Chondrocyte (in vitro differentiated cells): ENCODE data around the gene PROC. TPM values are rescaled to one million over a fixed set of nuclear protein-coding genes. Genes with fewer than 3 reads are reported as not detected.

ENCODE experiments used
- DNase-seq: peaks from one replicate; pipeline ENCODE4 v3.0.0; 2021; ENCODE audit warnings: mixed read lengths, low spot score
- H3K27ac Mint-ChIP-seq: one replicate; pipeline ENCODE4 v1.8.0; 2021; ENCODE audit warnings: mild to moderate bottlenecking, moderate library complexity, mixed read lengths; ENCODE audit not compliant: unreplicated experiment
- H3K27me3 Mint-ChIP-seq: 2 replicates; pipeline ENCODE4 v1.8.0; 2021; ENCODE audit warnings: low read depth, mixed read lengths
- H3K36me3 Mint-ChIP-seq: 2 replicates; pipeline ENCODE4 v1.8.0; 2021; ENCODE audit warnings: low read depth, mixed read lengths
- H3K4me1 Mint-ChIP-seq: 2 replicates; pipeline ENCODE4 v1.8.0; 2021; ENCODE audit warnings: low read depth, mild to moderate bottlenecking, mixed read lengths
- H3K4me3 Mint-ChIP-seq: one replicate; pipeline ENCODE4 v1.8.0; 2021; ENCODE audit warnings: mild to moderate bottlenecking, moderate library complexity, mixed read lengths; ENCODE audit not compliant: unreplicated experiment
- H3K9me3 Mint-ChIP-seq: 2 replicates; pipeline ENCODE4 v1.8.0; 2021; ENCODE audit warnings: low read depth, mixed read lengths
- total RNA-seq: library from RNA; stranded (reverse); gene quantifications from 3 replicates; pipeline ENCODE4 v1.2.1, GENCODE V29; 2021
- TF ChIP-seq, protein P1 (sequence below): fragments of 200-600 bp; sonication (generic); IDR thresholded peaks from 2 replicates; pipeline ENCODE4 v1.5.0; 2021; ENCODE audit warnings: antibody characterized with exemption, mild to moderate bottlenecking, moderate library complexity

Gene PROC
- total RNA-seq, 1 donor from 2014 or later = 2.7 TPM

DNA sequence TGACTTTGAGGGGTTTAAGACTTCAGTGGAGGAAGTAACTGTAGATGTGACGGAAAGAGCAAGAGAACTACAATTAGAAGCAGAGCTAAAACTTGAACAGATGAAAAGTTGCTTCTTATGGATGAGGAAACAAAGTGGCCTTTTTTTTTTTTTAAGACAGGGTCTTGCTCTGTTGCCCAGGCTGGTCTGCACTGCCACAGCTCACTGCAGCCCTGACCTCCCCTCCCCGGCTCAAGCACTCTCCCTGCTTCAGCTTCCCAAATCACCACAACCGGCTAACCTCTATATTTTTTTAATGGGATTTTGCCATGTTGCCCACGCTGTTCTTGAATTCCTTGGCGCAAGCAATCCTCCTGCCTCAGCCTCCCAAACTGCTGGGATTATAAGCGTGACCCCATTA lies 33.7 kb upstream of the PROC start:
- no peak overlapping the region for H3K4me3 Mint-ChIP-seq
- no peaks in the 10 kb centered on the region for H3K27me3 Mint-ChIP-seq
- H3K4me1 Mint-ChIP-seq = peaks cover 74% of the 10 kb centered on the region
- no peak for DNase-seq
- H3K9me3 Mint-ChIP-seq = no peaks in the 10 kb centered on the region
- no peaks in the 10 kb centered on the region for H3K36me3 Mint-ChIP-seq
- TF ChIP-seq, protein P1, sequence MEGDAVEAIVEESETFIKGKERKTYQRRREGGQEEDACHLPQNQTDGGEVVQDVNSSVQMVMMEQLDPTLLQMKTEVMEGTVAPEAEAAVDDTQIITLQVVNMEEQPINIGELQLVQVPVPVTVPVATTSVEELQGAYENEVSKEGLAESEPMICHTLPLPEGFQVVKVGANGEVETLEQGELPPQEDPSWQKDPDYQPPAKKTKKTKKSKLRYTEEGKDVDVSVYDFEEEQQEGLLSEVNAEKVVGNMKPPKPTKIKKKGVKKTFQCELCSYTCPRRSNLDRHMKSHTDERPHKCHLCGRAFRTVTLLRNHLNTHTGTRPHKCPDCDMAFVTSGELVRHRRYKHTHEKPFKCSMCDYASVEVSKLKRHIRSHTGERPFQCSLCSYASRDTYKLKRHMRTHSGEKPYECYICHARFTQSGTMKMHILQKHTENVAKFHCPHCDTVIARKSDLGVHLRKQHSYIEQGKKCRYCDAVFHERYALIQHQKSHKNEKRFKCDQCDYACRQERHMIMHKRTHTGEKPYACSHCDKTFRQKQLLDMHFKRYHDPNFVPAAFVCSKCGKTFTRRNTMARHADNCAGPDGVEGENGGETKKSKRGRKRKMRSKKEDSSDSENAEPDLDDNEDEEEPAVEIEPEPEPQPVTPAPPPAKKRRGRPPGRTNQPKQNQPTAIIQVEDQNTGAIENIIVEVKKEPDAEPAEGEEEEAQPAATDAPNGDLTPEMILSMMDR = no peak
- peak overlapping the region; percentile 1 for H3K27ac Mint-ChIP-seq

DNA sequence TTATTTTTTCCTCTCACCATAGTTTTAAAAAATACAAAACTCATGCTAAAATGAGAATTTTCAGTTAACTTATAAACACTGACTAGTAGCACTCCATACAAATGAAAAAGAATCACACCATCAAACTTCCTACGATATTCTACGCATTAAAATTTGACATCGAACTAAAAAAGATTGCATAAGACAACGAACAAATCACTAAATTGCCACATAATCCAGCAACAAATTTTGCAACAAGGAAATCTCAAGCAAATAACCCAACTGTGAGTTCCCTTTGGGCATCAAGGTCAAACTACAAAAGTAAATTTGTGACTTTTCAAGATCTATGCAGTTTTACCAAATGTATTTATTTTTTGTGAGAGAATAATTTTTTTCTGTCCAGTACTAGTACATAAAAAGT lies 32.0 kb upstream of the PROC start:
- Mint-ChIP-seq H3K4me3 (peak overlapping the region; percentile 85), H3K9me3 (no peaks in the 10 kb centered on the region), H3K4me1 (peaks cover 66% of the 10 kb centered on the region), H3K36me3 (no peaks in the 10 kb centered on the region), H3K27me3 (no peaks in the 10 kb centered on the region), H3K27ac (peak overlapping the region; percentile 93)
- DNase-seq = no peak
- TF ChIP-seq, protein P1 = no peak

DNA sequence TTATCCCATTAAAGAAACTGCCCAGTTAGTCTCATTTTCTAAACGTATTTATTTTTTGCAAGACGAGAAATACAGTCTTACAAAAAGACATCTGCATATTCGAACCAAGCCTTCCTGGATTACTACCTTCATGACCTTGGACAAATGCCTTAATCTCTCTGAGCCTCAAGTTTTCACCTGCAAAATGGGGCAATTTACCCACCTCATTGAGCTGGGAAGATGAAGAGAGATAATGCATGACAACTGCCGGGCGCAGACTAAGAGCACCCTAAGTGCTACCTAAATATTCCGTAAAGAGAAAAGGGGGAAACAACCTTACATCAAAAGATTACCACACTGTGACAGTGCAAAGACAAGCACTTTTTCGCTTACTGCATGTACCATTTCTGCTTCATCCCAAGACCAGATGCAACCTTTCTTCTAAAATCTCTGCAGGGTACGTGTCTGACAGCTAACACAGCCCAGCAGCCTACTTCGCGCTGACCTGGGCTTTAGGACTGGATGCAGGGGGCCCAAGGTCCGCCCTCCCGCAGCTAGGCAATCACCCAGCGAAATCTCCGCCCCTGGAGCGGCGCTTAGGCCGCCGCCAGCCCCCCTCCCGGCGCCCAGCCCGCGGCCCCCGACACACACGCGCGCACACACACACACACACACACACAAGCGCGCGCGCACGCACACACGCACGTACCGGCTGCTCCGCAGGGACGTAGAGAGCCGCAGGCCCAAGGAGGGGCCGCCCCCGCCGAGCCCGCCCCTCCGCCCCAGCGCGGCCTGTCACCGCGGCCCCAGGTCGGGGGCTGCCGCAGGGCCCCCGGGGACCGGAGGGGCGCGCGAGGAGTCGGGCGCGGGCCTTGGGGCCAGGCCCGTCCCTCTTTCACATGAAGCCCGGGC lies 31.2 kb upstream of the PROC start:
- TF ChIP-seq, protein P1 = no peak
- peak overlapping the region; percentile 85 for H3K4me3 Mint-ChIP-seq
- H3K4me1 Mint-ChIP-seq = peaks cover 60% of the 10 kb centered on the region
- no peaks in the 10 kb centered on the region for H3K27me3 Mint-ChIP-seq
- no peaks in the 10 kb centered on the region for H3K9me3 Mint-ChIP-seq
- H3K36me3 Mint-ChIP-seq = no peaks in the 10 kb centered on the region
- DNase-seq = peak; percentile 95
- peak overlapping the region; percentile 93 for H3K27ac Mint-ChIP-seq

DNA sequence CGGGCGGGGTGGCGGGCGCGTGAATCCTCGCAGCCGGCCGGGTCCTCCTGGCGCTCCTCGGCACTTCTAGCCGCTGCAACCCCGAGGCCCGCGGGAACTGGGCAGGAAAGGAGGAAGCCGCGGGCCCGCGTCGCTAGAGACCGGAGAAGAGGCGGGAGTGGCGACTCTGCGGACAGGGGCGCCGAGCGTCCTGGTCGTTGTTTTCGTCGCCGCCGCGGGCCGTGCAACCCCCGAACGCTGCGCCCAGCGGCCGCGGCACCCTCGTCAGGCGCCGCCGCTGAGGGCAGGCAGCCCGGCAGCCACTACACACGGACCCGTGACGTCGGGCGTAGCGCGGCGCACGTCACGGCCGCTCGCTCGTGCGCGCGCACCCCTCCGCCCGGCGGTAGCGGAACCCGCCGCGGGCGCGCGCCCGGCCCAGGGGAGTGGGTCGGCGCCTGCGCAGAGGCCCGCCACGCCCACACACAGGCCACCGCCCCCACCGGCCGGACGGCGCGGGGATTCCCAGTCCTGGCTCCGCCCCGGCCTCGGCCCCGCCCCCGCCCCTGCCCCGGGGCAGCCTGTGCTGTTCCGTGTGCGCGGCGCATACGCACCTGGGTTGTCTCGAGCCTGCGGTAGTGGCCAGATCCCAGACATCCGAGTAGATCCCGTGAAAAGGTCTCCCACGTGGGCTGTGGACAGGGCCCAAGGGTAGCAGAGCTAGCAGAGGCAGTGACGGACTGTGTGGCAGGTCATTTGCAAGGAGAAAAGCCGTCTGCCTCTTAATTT lies 30.4 kb upstream of the PROC start, which contains the start of gene MAP3K2:
MAP3K2 (minus strand) TSS at position 321 of the 768 bp plus-strand sequence. CDS start 44,846 bp downstream, outside the sequence.
- TF ChIP-seq, protein P1 = no peak
- Mint-ChIP-seq H3K9me3 (peaks cover 6% of the 10 kb centered on the region), H3K4me3 (peak within 1 kb of the TSS; percentile 85), H3K27ac (peak within 1 kb of the TSS; percentile 96), H3K27me3 (no peaks in the 10 kb centered on the region), H3K36me3 (peaks cover 1% of the 10 kb centered on the region), H3K4me1 (peaks cover 62% of the 10 kb centered on the region)
- DNase-seq = peak; percentile 95
